HEK293 (cell line): ENCODE data around the gene COMMD10.

Experiments
- CTCF ChIA-PET: fragments of 350-600 bp; formaldehyde crosslinking; extraction: SDS; loops from one replicate; lab custom pipeline; 2021; ENCODE audit warnings: antibody characterized with exemption; lab: Yijun Ruan, JAX
- POLR2A ChIA-PET: fragments of 300-600 bp; formaldehyde crosslinking; extraction: SDS; loops from one replicate; lab custom pipeline; 2020; ENCODE audit warnings: antibody characterized with exemption, inconsistent platforms; lab: Yijun Ruan, JAX
- H3K27ac ChIP-seq: fragments of 200-500 bp; sonication (Bioruptor generic); 2 replicates; pipeline ENCODE4 v1.5.1; 2014; ENCODE audit warnings: low read depth, low read length, control low read depth, inconsistent platforms; ENCODE audit errors: extremely low read depth
- H3K36me3 ChIP-seq, 2 experiments: fragments of 200-500 bp in 1 of 2; sonication (Bioruptor generic) in 1 of 2; 1 replicate in 1 of 2; 2 replicates in 1 of 2; pipeline ENCODE4 v1.5.1; 2014 to 2017; ENCODE audit warnings: inconsistent platforms in 2 of 2, low read length in 2 of 2; ENCODE audit not compliant: control insufficient read depth in 2 of 2, insufficient read depth in 1 of 2
- H3K4me1 ChIP-seq: fragments of 200-500 bp; sonication (Bioruptor generic); 2 replicates; pipeline ENCODE4 v1.5.1; 2014; ENCODE audit warnings: mild to moderate bottlenecking, low read length, inconsistent platforms; ENCODE audit not compliant: control insufficient read depth, insufficient read depth
- H3K4me3 ChIP-seq: 2 replicates; pipeline ENCODE4 v1.5.1; 2011; ENCODE audit warnings: low read depth, mild to moderate bottlenecking, control low read depth, low read length, moderate library complexity
- H3K9me3 ChIP-seq: fragments of 200-500 bp; sonication (Bioruptor generic); 2 replicates; pipeline ENCODE4 v1.5.1; 2014; ENCODE audit warnings: low read depth, low read length, inconsistent platforms; ENCODE audit not compliant: control insufficient read depth, insufficient read depth
- GLI4 ChIP-seq: fragments of 450-650 bp; formaldehyde crosslinking; IDR thresholded peaks from 2 replicates; pipeline ENCODE4 v1.5.1; 2016; ENCODE audit warnings: missing biosample characterization, missing genetic modification characterization
- HOXC10 ChIP-seq: sonication (generic); formaldehyde crosslinking; IDR thresholded peaks from 2 replicates; pipeline ENCODE4 v1.8.1; 2023; ENCODE audit warnings: mild to moderate bottlenecking, missing genetic modification reagents
- KLF10 ChIP-seq: fragments of 450-650 bp; IDR thresholded peaks from 2 replicates; pipeline ENCODE4 v1.5.1; 2018; ENCODE audit warnings: missing biosample characterization, mild to moderate bottlenecking, missing genetic modification characterization
- KLF16 ChIP-seq: fragments of 450-650 bp; formaldehyde crosslinking; IDR thresholded peaks from 2 replicates; pipeline ENCODE4 v1.5.1; 2017; ENCODE audit warnings: missing biosample characterization, missing genetic modification characterization
- KLF9 ChIP-seq: fragments of 450-650 bp; formaldehyde crosslinking; IDR thresholded peaks from 2 replicates; pipeline ENCODE4 v1.5.1; 2016; ENCODE audit warnings: missing biosample characterization, missing genetic modification characterization, low read depth
- OSR2 ChIP-seq: fragments of 450-650 bp; formaldehyde crosslinking; IDR thresholded peaks from 2 replicates; pipeline ENCODE4 v1.5.1; 2016; ENCODE audit warnings: missing biosample characterization, missing genetic modification characterization
- SP7 ChIP-seq: fragments of 450-650 bp; formaldehyde crosslinking; IDR thresholded peaks from 2 replicates; pipeline ENCODE4 v1.5.1; 2016; ENCODE audit warnings: missing biosample characterization, missing genetic modification characterization
- TCF7L2 ChIP-seq: IDR thresholded peaks from 2 replicates; pipeline ENCODE4 v1.6.1; 2011; ENCODE audit warnings: low read depth, mild to moderate bottlenecking, inconsistent platforms, low read length, moderate library complexity, borderline replicate concordance
- TRIM28 ChIP-seq: IDR thresholded peaks from 2 replicates; pipeline ENCODE4 v1.6.1; 2011; ENCODE audit warnings: low read length, control low read depth, borderline replicate concordance
- ZFHX2 ChIP-seq: fragments of 450-650 bp; formaldehyde crosslinking; conservative IDR thresholded peaks from 2 replicates; pipeline ENCODE4 v1.5.1; 2016; ENCODE audit warnings: missing biosample characterization, missing genetic modification characterization
- ZFP3 ChIP-seq: fragments of 450-650 bp; formaldehyde crosslinking; IDR thresholded peaks from 2 replicates; pipeline ENCODE4 v1.5.1; 2016; ENCODE audit warnings: low read depth, missing biosample characterization, missing genetic modification characterization
- ZFP37 ChIP-seq: fragments of 450-650 bp; formaldehyde crosslinking; IDR thresholded peaks from 2 replicates; pipeline ENCODE4 v1.5.1; 2016; ENCODE audit warnings: missing biosample characterization, missing genetic modification characterization
- ZFP41 ChIP-seq: fragments of 450-650 bp; formaldehyde crosslinking; IDR thresholded peaks from 2 replicates; pipeline ENCODE4 v1.5.1; 2016; ENCODE audit warnings: missing biosample characterization, missing genetic modification characterization, borderline replicate concordance
- ZNF132 ChIP-seq: fragments of 450-650 bp; formaldehyde crosslinking; IDR thresholded peaks from 2 replicates; pipeline ENCODE4 v1.5.1; 2017; ENCODE audit warnings: missing biosample characterization, missing genetic modification characterization, borderline replicate concordance
- ZNF2 ChIP-seq: fragments of 450-650 bp; formaldehyde crosslinking; IDR thresholded peaks from 2 replicates; pipeline ENCODE4 v1.5.1; 2016; ENCODE audit warnings: missing biosample characterization, missing genetic modification characterization
- ZNF302 ChIP-seq: fragments of 450-650 bp; formaldehyde crosslinking; IDR thresholded peaks from 2 replicates; pipeline ENCODE4 v1.5.1; 2016; ENCODE audit warnings: missing biosample characterization, missing genetic modification characterization, low read depth
- ZNF423 ChIP-seq: fragments of 450-650 bp; formaldehyde crosslinking; IDR thresholded peaks from 2 replicates; pipeline ENCODE4 v1.5.1; 2016; ENCODE audit warnings: missing biosample characterization, missing genetic modification characterization
- ZNF830 ChIP-seq: fragments of 450-650 bp; IDR thresholded peaks from 2 replicates; pipeline ENCODE4 v1.5.0; 2018; ENCODE audit warnings: missing biosample characterization, missing genetic modification characterization, low read depth, mild to moderate bottlenecking, moderate library complexity
- TF ChIP-seq, protein P1 (sequence below): fragments of 450-650 bp; formaldehyde crosslinking; IDR thresholded peaks from 2 replicates; pipeline ENCODE4 v1.5.1; 2016; ENCODE audit warnings: missing biosample characterization, missing genetic modification characterization
- TF ChIP-seq, protein P2 (sequence below): fragments of 450-650 bp; formaldehyde crosslinking; IDR thresholded peaks from 2 replicates; pipeline ENCODE4 v1.5.1; 2017; ENCODE audit warnings: missing biosample characterization, missing genetic modification characterization
- TF ChIP-seq, protein P3 (sequence below): fragments of 450-650 bp; formaldehyde crosslinking; IDR thresholded peaks from 2 replicates; pipeline ENCODE4 v1.5.1; 2016; ENCODE audit warnings: missing biosample characterization, missing genetic modification characterization
- TF ChIP-seq, protein P4 (sequence below): fragments of 450-650 bp; IDR thresholded peaks from 2 replicates; pipeline ENCODE4 v1.5.1; 2018; ENCODE audit warnings: missing biosample characterization, mild to moderate bottlenecking, missing genetic modification characterization
- TF ChIP-seq, protein P5 (sequence below): fragments of 450-650 bp; formaldehyde crosslinking; IDR thresholded peaks from 2 replicates; pipeline ENCODE4 v1.5.1; 2016; ENCODE audit warnings: missing biosample characterization, missing genetic modification characterization
- TF ChIP-seq, protein P6 (sequence below): fragments of 450-650 bp; formaldehyde crosslinking; IDR thresholded peaks from 2 replicates; pipeline ENCODE4 v1.5.1; 2016; ENCODE audit warnings: missing biosample characterization, missing genetic modification characterization

COMMD10 gene

DNA sequence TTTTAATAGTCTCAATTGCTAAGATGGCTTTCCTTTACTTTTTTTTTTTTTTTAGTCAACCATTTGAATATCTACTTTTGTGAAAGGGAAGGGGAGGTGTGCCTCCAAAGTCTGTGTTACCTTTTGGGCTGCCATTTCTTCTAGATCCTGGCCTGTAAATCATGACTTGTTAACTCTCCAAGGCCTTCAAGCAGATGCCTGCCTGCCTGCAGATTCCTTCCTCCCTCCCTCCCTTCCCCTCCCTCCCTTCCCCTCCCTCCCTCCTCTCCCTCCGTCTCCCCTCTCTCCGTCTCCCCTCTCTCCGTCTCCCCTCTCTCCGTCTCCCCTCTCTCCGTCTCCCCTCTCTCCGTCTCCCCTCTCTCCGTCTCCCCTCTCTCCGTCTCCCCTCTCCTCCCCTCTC is 73.1 kb downstream of the COMMD10 start (continued):
- TF ChIP-seq ZNF423 (tag by site-specific recombination) (no peak), KLF16 (tag by site-specific recombination) (no peak), KLF9 (tag by site-specific recombination) (no peak), SP7 (tag by site-specific recombination) (no peak), ZNF302 (tag by site-specific recombination) (no peak), ZFP37 (tag by site-specific recombination) (no peak)
- TF ChIP-seq, all 188 proteins: peak for 0

DNA sequence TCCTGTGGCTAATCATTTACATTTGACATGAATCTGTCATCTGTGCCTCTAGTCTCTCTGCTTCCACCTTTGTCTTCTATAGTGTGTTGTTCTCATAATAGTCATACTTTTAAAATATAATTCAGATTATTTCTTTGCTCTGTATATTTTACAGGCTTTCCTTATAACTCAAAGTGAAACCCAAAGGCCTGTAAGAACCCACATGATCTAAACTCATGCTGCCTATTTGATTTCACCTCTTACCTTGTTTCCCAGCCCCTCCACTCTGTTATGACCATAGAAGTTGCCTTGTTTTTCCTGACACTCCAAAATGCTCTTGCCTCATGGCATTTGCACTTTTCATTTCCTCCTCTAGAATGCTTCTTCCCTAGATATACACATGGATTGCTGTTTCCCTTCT is 74.2 kb downstream of the COMMD10 start:
- TF ChIP-seq KLF10 (tag by site-specific recombination) = no peak
- TF ChIP-seq, protein P1, sequence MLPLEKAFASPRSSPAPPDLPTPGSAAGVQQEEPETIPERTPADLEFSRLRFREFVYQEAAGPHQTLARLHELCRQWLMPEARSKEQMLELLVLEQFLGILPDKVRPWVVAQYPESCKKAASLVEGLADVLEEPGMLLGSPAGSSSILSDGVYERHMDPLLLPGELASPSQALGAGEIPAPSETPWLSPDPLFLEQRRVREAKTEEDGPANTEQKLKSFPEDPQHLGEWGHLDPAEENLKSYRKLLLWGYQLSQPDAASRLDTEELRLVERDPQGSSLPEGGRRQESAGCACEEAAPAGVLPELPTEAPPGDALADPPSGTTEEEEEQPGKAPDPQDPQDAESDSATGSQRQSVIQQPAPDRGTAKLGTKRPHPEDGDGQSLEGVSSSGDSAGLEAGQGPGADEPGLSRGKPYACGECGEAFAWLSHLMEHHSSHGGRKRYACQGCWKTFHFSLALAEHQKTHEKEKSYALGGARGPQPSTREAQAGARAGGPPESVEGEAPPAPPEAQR (tag by site-specific recombination) = no peak
- no peak for TF ChIP-seq GLI4 (tag by site-specific recombination)
- no peak for TF ChIP-seq OSR2
- TF ChIP-seq, protein P2, sequence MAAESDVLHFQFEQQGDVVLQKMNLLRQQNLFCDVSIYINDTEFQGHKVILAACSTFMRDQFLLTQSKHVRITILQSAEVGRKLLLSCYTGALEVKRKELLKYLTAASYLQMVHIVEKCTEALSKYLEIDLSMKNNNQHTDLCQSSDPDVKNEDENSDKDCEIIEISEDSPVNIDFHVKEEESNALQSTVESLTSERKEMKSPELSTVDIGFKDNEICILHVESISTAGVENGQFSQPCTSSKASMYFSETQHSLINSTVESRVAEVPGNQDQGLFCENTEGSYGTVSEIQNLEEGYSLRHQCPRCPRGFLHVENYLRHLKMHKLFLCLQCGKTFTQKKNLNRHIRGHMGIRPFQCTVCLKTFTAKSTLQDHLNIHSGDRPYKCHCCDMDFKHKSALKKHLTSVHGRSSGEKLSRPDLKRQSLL (tag by site-specific recombination) = no peak
- no peak for TF ChIP-seq ZFHX2
- TF ChIP-seq HOXC10 = no peak
- TF ChIP-seq ZFP41 (tag by site-specific recombination) = no peak
- no peak for TF ChIP-seq TCF7L2
- no peak overlapping the region for H3K4me3 ChIP-seq
- POLR2A ChIA-PET = no interaction called here

DNA sequence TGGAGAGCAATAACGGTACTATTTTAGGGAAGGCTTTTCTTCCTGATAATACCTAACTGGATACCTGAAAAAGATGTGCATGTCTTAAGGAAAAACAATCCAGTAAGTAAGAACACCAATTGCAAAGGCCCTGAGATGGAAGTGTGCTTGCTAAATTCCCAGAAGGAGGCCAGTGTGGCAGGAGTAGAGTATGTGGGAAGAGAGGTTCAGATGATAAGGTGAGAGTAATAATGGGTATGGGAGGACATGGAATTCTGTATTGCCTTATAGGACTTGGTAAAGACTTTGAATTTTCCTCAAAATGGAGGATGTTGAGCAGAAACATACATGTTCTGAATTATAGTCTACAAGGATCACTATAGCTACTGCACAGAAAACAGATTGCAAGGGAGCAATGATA is 89.3 kb downstream of the COMMD10 start:
- ChIA-PET CTCF (no interaction called here), POLR2A (no interaction called here)
- Histone ChIP-seq H3K27ac (no peak overlapping the region), H3K4me1 (no peaks in the 10 kb centered on the region), H3K4me3 (no peak overlapping the region), H3K9me3 (no peaks in the 10 kb centered on the region), H3K36me3 (no peaks in the 10 kb centered on the region)
- TF ChIP-seq TRIM28 = no peak
- TF ChIP-seq, protein P3, sequence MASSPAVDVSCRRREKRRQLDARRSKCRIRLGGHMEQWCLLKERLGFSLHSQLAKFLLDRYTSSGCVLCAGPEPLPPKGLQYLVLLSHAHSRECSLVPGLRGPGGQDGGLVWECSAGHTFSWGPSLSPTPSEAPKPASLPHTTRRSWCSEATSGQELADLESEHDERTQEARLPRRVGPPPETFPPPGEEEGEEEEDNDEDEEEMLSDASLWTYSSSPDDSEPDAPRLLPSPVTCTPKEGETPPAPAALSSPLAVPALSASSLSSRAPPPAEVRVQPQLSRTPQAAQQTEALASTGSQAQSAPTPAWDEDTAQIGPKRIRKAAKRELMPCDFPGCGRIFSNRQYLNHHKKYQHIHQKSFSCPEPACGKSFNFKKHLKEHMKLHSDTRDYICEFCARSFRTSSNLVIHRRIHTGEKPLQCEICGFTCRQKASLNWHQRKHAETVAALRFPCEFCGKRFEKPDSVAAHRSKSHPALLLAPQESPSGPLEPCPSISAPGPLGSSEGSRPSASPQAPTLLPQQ = no peak
- TF ChIP-seq ZNF132 = no peak
- no peak for TF ChIP-seq ZNF830 (tag by site-specific recombination)
- TF ChIP-seq, protein P4, sequence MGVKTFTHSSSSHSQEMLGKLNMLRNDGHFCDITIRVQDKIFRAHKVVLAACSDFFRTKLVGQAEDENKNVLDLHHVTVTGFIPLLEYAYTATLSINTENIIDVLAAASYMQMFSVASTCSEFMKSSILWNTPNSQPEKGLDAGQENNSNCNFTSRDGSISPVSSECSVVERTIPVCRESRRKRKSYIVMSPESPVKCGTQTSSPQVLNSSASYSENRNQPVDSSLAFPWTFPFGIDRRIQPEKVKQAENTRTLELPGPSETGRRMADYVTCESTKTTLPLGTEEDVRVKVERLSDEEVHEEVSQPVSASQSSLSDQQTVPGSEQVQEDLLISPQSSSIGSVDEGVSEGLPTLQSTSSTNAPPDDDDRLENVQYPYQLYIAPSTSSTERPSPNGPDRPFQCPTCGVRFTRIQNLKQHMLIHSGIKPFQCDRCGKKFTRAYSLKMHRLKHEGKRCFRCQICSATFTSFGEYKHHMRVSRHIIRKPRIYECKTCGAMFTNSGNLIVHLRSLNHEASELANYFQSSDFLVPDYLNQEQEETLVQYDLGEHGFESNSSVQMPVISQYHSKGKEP (tag by site-specific recombination) = no peak
- TF ChIP-seq ZFP3 = no peak
- TF ChIP-seq, protein P5, sequence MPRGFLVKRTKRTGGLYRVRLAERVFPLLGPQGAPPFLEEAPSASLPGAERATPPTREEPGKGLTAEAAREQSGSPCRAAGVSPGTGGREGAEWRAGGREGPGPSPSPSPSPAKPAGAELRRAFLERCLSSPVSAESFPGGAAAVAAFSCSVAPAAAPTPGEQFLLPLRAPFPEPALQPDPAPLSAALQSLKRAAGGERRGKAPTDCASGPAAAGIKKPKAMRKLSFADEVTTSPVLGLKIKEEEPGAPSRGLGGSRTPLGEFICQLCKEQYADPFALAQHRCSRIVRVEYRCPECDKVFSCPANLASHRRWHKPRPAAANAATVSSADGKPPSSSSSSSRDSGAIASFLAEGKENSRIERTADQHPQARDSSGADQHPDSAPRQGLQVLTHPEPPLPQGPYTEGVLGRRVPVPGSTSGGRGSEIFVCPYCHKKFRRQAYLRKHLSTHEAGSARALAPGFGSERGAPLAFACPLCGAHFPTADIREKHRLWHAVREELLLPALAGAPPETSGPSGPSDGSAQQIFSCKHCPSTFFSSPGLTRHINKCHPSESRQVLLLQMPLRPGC (tag by site-specific recombination) = no peak
- TF ChIP-seq ZNF2 (tag by site-specific recombination) = no peak
- TF ChIP-seq, protein P6, sequence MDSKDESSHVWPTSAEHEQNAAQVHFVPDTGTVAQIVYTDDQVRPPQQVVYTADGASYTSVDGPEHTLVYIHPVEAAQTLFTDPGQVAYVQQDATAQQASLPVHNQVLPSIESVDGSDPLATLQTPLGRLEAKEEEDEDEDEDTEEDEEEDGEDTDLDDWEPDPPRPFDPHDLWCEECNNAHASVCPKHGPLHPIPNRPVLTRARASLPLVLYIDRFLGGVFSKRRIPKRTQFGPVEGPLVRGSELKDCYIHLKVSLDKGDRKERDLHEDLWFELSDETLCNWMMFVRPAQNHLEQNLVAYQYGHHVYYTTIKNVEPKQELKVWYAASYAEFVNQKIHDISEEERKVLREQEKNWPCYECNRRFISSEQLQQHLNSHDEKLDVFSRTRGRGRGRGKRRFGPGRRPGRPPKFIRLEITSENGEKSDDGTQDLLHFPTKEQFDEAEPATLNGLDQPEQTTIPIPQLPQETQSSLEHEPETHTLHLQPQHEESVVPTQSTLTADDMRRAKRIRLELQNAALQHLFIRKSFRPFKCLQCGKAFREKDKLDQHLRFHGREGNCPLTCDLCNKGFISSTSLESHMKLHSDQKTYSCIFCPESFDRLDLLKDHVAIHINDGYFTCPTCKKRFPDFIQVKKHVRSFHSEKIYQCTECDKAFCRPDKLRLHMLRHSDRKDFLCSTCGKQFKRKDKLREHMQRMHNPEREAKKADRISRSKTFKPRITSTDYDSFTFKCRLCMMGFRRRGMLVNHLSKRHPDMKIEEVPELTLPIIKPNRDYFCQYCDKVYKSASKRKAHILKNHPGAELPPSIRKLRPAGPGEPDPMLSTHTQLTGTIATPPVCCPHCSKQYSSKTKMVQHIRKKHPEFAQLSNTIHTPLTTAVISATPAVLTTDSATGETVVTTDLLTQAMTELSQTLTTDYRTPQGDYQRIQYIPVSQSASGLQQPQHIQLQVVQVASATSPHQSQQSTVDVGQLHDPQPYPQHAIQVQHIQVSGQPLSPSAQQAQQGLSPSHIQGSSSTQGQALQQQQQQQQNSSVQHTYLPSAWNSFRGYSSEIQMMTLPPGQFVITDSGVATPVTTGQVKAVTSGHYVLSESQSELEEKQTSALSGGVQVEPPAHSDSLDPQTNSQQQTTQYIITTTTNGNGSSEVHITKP (tag by site-specific recombination) = no peak

More for the DNA sequence above, 74.2 kb downstream of the COMMD10 start:
- H3K9me3 ChIP-seq = no peaks in the 10 kb centered on the region
- CTCF ChIA-PET = no interaction called here
- H3K4me1 ChIP-seq = peaks cover 6% of the 10 kb centered on the region
- H3K27ac ChIP-seq = no peak overlapping the region
- H3K36me3 ChIP-seq = no peaks in the 10 kb centered on the region
